ENCODE data around the gene FGF22.

- TF ChIP-seq FOXM1 (IDR thresholded peaks at IDR 0.05; ENCODE audit: borderline replicate concordance, low read depth) (no peak), REST (IDR thresholded peaks at IDR 0.05; ENCODE audit: low read depth) (no peak), NFIC (IDR thresholded peaks at IDR 0.05) (no peak), USF1 (IDR thresholded peaks at IDR 0.05) (no peak), YY1 (IDR thresholded peaks at IDR 0.05; ENCODE audit: low read depth) (no peak), EP300 (IDR thresholded peaks at IDR 0.05; ENCODE audit: borderline replicate concordance) (no peak), CREB1 (IDR thresholded peaks at IDR 0.05; ENCODE audit: low read depth) (no peak), RAD21 (IDR thresholded peaks at IDR 0.05; ENCODE audit: low read depth) (no peak), ZBTB7A (IDR thresholded peaks at IDR 0.05; ENCODE audit: low read depth) (no peak), TEAD4 (IDR thresholded peaks at IDR 0.05) (no peak), TCF12 (IDR thresholded peaks at IDR 0.05; ENCODE audit: low read depth) (no peak), MAX (IDR thresholded peaks at IDR 0.05) (no peak), EGR1 (IDR thresholded peaks at IDR 0.05) (no peak), CEBPB (IDR thresholded peaks at IDR 0.05) (no peak)
These were observed 800 bp upstream of the FGF22 start for GRCh38 chr19:638906-639252.
